Panc1 (cell line): ENCODE measurements around the gene MYL10.

Source experiments
- CTCF ChIP-seq: fragments of 450-650 bp; IDR thresholded peaks from 2 replicates; pipeline ENCODE4 v1.5.1; 2017; ENCODE audit warnings: mild to moderate bottlenecking
- POLR2AphosphoS5 ChIP-seq: IDR thresholded peaks from 2 replicates; pipeline ENCODE4 v1.6.1; 2012; ENCODE audit warnings: mild to moderate bottlenecking, low read depth, low read length, moderate library complexity
- REST ChIP-seq, 2 experiments: IDR thresholded peaks; 2 replicates each; pipeline ENCODE4 v1.6.1; 2011 to 2012; ENCODE audit warnings: low read depth in 2 of 2, control low read depth in 1 of 2, low read length in 1 of 2, mild to moderate bottlenecking in 1 of 2, moderate library complexity in 1 of 2; ENCODE audit not compliant: insufficient read depth in 1 of 2

- TF ChIP-seq REST (IDR thresholded peaks at IDR 0.05; ENCODE audit: insufficient read depth in 1 of 2, low read depth in 2 of 2, low read length in 1 of 2) = no peak
- no peak for TF ChIP-seq CTCF
- TF ChIP-seq POLR2AphosphoS5 = no peak
These were observed 574 bp downstream of the MYL10 start for GRCh38 chr7:101628522-101628921.
